ENCODE data around the gene TCP1. TPM values are rescaled to one million over a fixed set of nuclear protein-coding genes. Genes with fewer than 3 reads are reported as not detected.

Gene TCP1
- 401 and 412 TPM in 2 replicates for total RNA-seq (2021)
- long read RNA-seq, transcript TCP1-202 (11 exons, 1,878 nt) = minor isoform, 21 of 3,677 reads
- long read RNA-seq, transcript TCP1-201 (12 exons, 2,499 nt) = major isoform, 3,479 of 3,677 reads
- long read RNA-seq, partial matches to known transcripts = 62 of 3,677 reads
- long read RNA-seq, other reads (novel, unspliced or antisense) = 115 of 3,677 reads

GRCh38 chr6:159789377-159790148 is at the start of gene TCP1:
TCP1 (minus strand) TSS chr6:159789602; CDS start chr6:159789468, 134 bp downstream.
- Mint-ChIP-seq H3K4me3 (peak within 1 kb of the TSS; percentile 95 to 99), H3K27ac (peak within 1 kb of the TSS; percentile 99 to 100 (median 99)), H3K4me1 (peaks cover 38% of the 10 kb centered on the region in 2 experiments), H3K9me3 (no peaks in the 10 kb centered on the region), H3K27me3 (ENCODE audit: low read depth) (no peaks in the 10 kb centered on the region), H3K36me3 (ENCODE audit: insufficient read depth in 1 of 3, low read depth in 3 of 3) (peaks cover 59 to 79% (median 76%) of the 10 kb centered on the region in 3 experiments)
- peak within 1 kb of the TSS; percentile 70 for H3K27ac ChIP-seq (ENCODE audit: insufficient read length, low read depth, low read length)
- peaks cover 12% of the 10 kb centered on the region; the same call in 1 of the 2 replicates for H3K79me2 ChIP-seq (ENCODE audit: insufficient read depth, low read length)
- WGBS (ENCODE audit: extremely low coverage, insufficient read length, low lambda C conversion rate) = no CpG with 5 or more reads among the region's 64 CpGs
- no peak within 1 kb of the TSS for H3K56ac ChIP-seq (ENCODE audit: insufficient read length, low read depth, low read length)
- H2BK120ac ChIP-seq (ENCODE audit: low read depth, low read length, poor library complexity, severe bottlenecking) = peak within 1 kb of the TSS; percentile 64
- no peak within 1 kb of the TSS for H2AFZ ChIP-seq (ENCODE audit: low read length)
- H3K18ac ChIP-seq (ENCODE audit: insufficient read length, low read depth, low read length) = peak within 1 kb of the TSS; percentile 83
- no peaks in the 10 kb centered on the region for H3K9me3 ChIP-seq (ENCODE audit: control insufficient read depth, low read depth, low read length)
- H3K79me1 ChIP-seq (ENCODE audit: insufficient read depth, low read depth, low read length, poor library complexity, severe bottlenecking) = no peaks in the 10 kb centered on the region
- no peak within 1 kb of the TSS for H2BK20ac ChIP-seq (ENCODE audit: low read depth, low read length, poor library complexity, severe bottlenecking)
- H4K20me1 ChIP-seq (ENCODE audit: control insufficient read depth, insufficient read depth, insufficient read length) = no peaks in the 10 kb centered on the region
- H2BK5ac ChIP-seq (ENCODE audit: insufficient read length, low read length) = peak within 1 kb of the TSS; percentile 85
- H2BK12ac ChIP-seq (ENCODE audit: insufficient read length, low read depth, low read length) = no peak within 1 kb of the TSS
- DNase-seq = peak; percentile 99
- peak within 1 kb of the TSS; percentile 77 for H3K14ac ChIP-seq (ENCODE audit: insufficient read depth, low read length)
- TF ChIP-seq CTCF (conservative IDR thresholded peaks at IDR 0.05) = no peak
- H3K4me1 ChIP-seq (ENCODE audit: insufficient read depth, low read length) = no peaks in the 10 kb centered on the region
- H3K23ac ChIP-seq (ENCODE audit: insufficient read length, low read depth, low read length) = no peak within 1 kb of the TSS
- H3T11ph ChIP-seq (ENCODE audit: low read length) = no peak within 1 kb of the TSS
- H4K5ac ChIP-seq (ENCODE audit: insufficient read length, low read depth, low read length) = no peak within 1 kb of the TSS
- H3K23me2 ChIP-seq (ENCODE audit: insufficient read length, low read depth, low read length, poor library complexity, severe bottlenecking) = peaks cover 13% of the 10 kb centered on the region
- H3K4me2 ChIP-seq (ENCODE audit: insufficient read depth, insufficient read length, low read length) = peak within 1 kb of the TSS; percentile 87
- peak within 1 kb of the TSS; percentile 96 for H3K9ac ChIP-seq (ENCODE audit: extremely low read depth, insufficient read length, low read length)
- no peak within 1 kb of the TSS for H4K8ac ChIP-seq (replicated peaks; ENCODE audit: insufficient read length, low read depth, low read length)
- H2BK15ac ChIP-seq (ENCODE audit: low read depth, low read length) = no peak within 1 kb of the TSS
- no peak within 1 kb of the TSS; the same call in 1 of the 2 replicates for H3K4ac ChIP-seq (ENCODE audit: low read depth, low read length)
- H4K91ac ChIP-seq (ENCODE audit: insufficient read length, low read depth, low read length) = no peak within 1 kb of the TSS
- no peaks in the 10 kb centered on the region for H3K27me3 ChIP-seq (ENCODE audit: insufficient read depth, low read length)
- H2AK5ac ChIP-seq (ENCODE audit: insufficient read length, low read length) = no peak within 1 kb of the TSS

Data from H9 (cell line).